ENCODE data around the gene TMEFF2.
A peak's percentile ranks its signal among the peaks of the same experiment; 100 is the strongest.

TMEFF2 gene

DNA sequence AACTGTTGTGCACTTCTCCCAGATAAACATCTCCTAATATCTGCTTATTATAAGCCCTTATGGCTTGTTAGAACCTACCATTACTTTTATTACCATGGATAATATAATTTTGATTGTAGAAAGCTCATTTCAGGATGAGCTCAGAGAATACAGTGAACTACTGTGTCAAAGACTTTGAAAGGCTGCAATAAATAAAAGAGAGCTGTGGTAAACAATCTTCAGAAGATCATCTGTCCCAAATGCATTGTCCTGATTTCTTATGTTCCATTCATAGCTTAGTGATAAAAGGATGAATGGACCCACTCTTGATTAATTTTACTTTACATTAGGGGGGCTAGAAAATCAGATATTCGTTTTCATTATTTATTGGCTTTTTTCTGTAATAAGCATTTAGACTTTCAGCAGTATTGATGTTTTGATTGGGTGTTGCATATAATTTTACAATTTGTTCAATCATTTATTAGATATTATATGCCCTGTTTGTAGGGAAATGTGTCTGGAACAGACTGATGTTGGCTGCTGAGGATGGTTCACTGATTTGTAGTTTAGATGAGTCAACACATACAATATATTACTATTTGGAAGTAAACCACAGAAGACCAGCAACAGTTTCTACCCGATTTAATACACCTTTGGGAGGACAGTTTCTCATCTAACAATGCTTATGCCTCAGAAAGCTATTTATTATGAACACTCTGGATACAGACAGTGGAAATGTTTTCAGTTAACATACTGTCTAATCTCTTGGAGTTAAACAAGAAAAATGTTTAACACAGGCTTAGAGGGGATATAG lies 147.2 kb downstream of the TMEFF2 start:
- Histone ChIP-seq H3K4me1 (ENCODE audit: control insufficient read depth, insufficient read depth, low read length) (no peaks in the 10 kb centered on the region), H3K36me3 (ENCODE audit: control insufficient read depth, insufficient read depth, low read length) (no peaks in the 10 kb centered on the region), H3K4me3 (ENCODE audit: low read length) (no peak overlapping the region), H3K27me3 (ENCODE audit: control insufficient read depth, insufficient read depth, low read length) (no peaks in the 10 kb centered on the region), H3K9me3 (ENCODE audit: control insufficient read depth, insufficient read depth, low read length) (no peaks in the 10 kb centered on the region), H3K27ac (ENCODE audit: low read length) (no peak overlapping the region)
- no peak for DNase-seq (ENCODE audit: low read depth, low spot score)
- no CpG with 5 or more reads among the region's 2 CpGs for WGBS (ENCODE audit: insufficient coverage, insufficient read length)

DNA sequence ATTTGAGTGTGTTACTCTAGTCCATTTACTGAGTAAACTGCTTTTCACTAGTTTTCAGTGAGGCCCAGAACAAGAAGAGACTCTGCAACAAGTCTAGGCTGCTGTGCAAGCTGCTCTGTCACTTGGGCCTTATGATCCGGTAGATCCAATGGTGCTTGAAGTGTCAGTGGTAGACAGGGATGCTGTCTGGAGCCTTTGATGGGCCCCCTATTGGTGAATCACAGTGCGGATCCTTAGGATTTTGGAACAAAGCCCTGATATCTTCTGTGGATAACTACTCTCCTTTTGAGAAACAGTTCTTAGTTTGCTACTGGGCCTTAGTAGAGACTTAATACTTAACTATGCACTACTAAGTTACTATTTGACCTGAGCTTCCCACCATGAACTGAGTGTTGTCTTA lies 150.2 kb downstream of the TMEFF2 start:
- Histone ChIP-seq H3K9me3 (ENCODE audit: control insufficient read depth, insufficient read depth, low read length) (no peaks in the 10 kb centered on the region), H3K4me1 (ENCODE audit: control insufficient read depth, insufficient read depth, low read length) (no peaks in the 10 kb centered on the region), H3K4me3 (ENCODE audit: low read length) (no peak overlapping the region), H3K27ac (ENCODE audit: low read length) (no peak overlapping the region), H3K36me3 (ENCODE audit: control insufficient read depth, insufficient read depth, low read length) (no peaks in the 10 kb centered on the region), H3K27me3 (ENCODE audit: control insufficient read depth, insufficient read depth, low read length) (no peaks in the 10 kb centered on the region)
- WGBS (ENCODE audit: insufficient coverage, insufficient read length), result no CpG with 5 or more reads among the region's 2 CpGs
- no peak for DNase-seq (ENCODE audit: low read depth, low spot score)

DNA sequence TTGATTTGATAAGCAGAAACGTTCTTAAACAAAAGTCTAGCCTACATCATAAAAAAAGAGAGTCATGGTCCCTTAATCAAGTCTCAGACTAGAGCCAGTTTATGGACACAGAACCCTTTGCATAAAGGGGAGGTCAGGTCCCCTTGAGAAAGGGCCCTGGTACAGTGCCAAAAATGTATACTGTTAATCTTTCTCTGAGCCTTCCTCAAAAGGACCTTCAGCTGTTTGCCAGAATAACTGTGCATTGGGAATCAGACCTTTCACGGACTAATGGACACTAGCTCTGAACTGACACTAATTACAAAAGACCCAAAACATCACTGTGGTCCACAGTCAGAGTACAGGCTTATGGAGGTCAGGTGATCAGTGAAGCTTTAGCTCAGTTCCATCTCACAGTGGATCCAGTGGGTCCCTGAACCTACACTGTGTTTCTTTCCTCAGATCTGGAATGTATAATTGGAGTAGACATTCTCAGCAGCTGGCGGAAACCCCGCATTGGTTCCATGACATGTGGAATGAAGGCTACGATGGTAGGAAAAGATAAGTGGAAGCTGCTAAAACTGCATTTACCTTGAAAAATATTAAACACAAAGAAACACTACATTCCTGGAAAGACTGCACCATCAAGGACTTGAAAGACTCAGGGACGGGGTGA lies 151.4 kb downstream of the TMEFF2 start:
- H3K27me3 ChIP-seq (ENCODE audit: control insufficient read depth, insufficient read depth, low read length), result no peaks in the 10 kb centered on the region
- H3K9me3 ChIP-seq (ENCODE audit: control insufficient read depth, insufficient read depth, low read length), result no peaks in the 10 kb centered on the region
- no peak overlapping the region for H3K4me3 ChIP-seq (ENCODE audit: low read length)
- DNase-seq (ENCODE audit: low read depth, low spot score), result no peak
- no peaks in the 10 kb centered on the region for H3K36me3 ChIP-seq (ENCODE audit: control insufficient read depth, insufficient read depth, low read length)
- H3K27ac ChIP-seq (ENCODE audit: low read length), result no peak overlapping the region
- no peaks in the 10 kb centered on the region for H3K4me1 ChIP-seq (ENCODE audit: control insufficient read depth, insufficient read depth, low read length)
- no CpG with 5 or more reads among the region's 6 CpGs for WGBS (ENCODE audit: insufficient coverage, insufficient read length)

DNA sequence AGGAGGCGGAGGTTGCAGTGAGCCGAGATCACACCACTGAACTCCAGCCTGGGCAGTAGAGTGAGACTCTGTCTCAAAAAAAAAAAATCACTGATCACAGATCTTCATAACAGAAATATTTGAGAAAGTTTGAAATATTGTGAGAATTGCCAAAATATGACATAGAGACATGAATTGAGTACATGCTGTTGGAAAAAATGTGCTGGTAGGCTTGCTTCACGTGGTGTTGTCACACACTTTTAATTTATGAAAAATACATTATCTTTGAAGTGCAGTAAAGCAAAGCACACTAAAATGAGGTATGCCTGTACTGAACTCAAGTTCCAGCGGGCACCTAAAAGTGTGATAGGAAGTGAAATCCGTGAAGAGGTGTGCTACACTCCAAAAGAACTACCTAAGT lies 152.6 kb downstream of the TMEFF2 start:
- no peak for DNase-seq (ENCODE audit: low read depth, low spot score)
- Histone ChIP-seq H3K9me3 (ENCODE audit: control insufficient read depth, insufficient read depth, low read length) (no peaks in the 10 kb centered on the region), H3K27ac (ENCODE audit: low read length) (no peak overlapping the region), H3K36me3 (ENCODE audit: control insufficient read depth, insufficient read depth, low read length) (no peaks in the 10 kb centered on the region), H3K4me1 (ENCODE audit: control insufficient read depth, insufficient read depth, low read length) (no peaks in the 10 kb centered on the region), H3K27me3 (ENCODE audit: control insufficient read depth, insufficient read depth, low read length) (no peaks in the 10 kb centered on the region), H3K4me3 (ENCODE audit: low read length) (no peak overlapping the region)
- no CpG with 5 or more reads among the region's 5 CpGs for WGBS (ENCODE audit: insufficient coverage, insufficient read length)

DNA sequence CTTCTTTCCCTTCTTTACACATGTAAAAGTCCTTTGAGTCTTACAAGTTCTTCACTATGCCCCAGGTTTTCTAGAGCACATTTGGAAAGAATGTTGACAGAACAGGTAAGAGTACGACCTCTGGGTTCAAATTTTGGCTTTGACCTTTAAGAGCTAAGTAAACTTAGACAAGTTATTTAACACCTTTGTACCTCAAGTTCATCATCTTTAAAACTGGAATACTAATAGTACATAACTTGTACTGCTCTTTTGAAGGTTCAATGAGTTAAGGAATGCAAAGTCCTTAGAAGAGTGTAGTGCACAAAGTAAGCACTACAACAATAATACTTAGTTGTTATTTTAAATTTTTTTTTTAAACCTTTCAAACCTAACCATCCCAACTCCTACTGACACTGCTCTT lies 156.6 kb downstream of the TMEFF2 start:
- WGBS (ENCODE audit: insufficient coverage, insufficient read length), result no CpG with 5 or more reads among the region's 1 CpG
- H3K27ac ChIP-seq (ENCODE audit: low read length), result no peak overlapping the region
- no peaks in the 10 kb centered on the region for H3K9me3 ChIP-seq (ENCODE audit: control insufficient read depth, insufficient read depth, low read length)
- no peaks in the 10 kb centered on the region for H3K27me3 ChIP-seq (ENCODE audit: control insufficient read depth, insufficient read depth, low read length)
- H3K36me3 ChIP-seq (ENCODE audit: control insufficient read depth, insufficient read depth, low read length), result no peaks in the 10 kb centered on the region
- no peak for DNase-seq (ENCODE audit: low read depth, low spot score)
- no peak overlapping the region for H3K4me3 ChIP-seq (ENCODE audit: low read length)
- H3K4me1 ChIP-seq (ENCODE audit: control insufficient read depth, insufficient read depth, low read length), result no peaks in the 10 kb centered on the region

DNA sequence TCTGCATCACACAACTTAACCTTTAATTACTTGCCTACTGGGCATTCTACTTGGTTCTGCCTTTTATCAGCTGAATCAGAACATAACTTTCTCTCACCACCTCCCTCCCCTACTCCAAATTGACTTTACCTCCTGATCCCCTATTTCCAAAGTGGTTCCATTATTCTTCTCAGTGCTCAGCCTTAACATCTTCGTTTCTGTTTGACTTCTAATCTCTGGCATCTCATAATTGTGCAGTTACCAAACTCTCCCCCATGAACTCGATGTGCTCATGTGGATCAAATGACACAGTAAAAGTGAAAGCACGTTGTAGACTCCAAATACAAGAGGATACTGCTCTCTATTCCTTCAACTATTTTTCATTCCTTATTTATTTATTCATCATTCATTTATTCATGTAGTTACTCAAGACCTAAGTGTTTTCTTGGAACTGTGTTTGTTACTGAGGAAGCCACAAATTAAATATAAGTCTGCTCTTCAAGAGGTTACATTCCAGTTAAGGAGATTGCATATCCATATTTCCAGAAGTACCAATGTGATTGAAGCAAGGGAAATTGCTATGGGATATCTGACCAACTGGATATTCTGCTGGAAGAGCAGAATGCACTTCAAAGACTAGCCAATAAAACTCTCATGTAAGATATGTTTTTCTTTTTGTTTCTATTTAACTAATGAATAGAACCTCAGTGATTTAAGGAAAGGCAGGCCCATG lies 158.8 kb downstream of the TMEFF2 start:
- no peaks in the 10 kb centered on the region for H3K27me3 ChIP-seq (ENCODE audit: control insufficient read depth, insufficient read depth, low read length)
- no peak overlapping the region for H3K4me3 ChIP-seq (ENCODE audit: low read length)
- WGBS (ENCODE audit: insufficient coverage, insufficient read length), result no CpG with 5 or more reads among the region's 3 CpGs
- DNase-seq (ENCODE audit: low read depth, low spot score), result no peak
- no peaks in the 10 kb centered on the region for H3K36me3 ChIP-seq (ENCODE audit: control insufficient read depth, insufficient read depth, low read length)
- H3K27ac ChIP-seq (ENCODE audit: low read length), result no peak overlapping the region
- H3K9me3 ChIP-seq (ENCODE audit: control insufficient read depth, insufficient read depth, low read length), result no peaks in the 10 kb centered on the region
- H3K4me1 ChIP-seq (ENCODE audit: control insufficient read depth, insufficient read depth, low read length), result no peaks in the 10 kb centered on the region

DNA sequence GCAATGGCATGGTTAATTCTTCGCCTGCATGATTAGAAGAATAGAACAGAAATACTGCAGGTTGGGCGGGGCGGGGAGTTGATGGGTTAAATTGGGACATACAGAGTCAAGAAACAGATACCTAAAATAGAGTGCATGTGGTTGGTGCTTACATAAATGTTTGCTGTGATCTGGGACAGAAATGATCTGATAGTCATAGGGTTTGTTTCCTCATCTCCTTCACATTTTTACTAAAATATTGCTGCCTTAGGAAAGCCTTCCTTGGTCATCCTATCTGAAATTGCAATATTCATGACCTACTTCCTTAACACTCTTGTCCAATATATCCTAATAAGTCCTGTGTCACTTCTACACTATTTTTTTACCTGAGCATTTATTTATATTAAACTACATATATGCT lies 163.9 kb downstream of the TMEFF2 start:
- Histone ChIP-seq H3K27me3 (ENCODE audit: control insufficient read depth, insufficient read depth, low read length) (no peaks in the 10 kb centered on the region), H3K4me1 (ENCODE audit: control insufficient read depth, insufficient read depth, low read length) (no peaks in the 10 kb centered on the region; the same call in 1 of the 2 replicates), H3K9me3 (ENCODE audit: control insufficient read depth, insufficient read depth, low read length) (no peaks in the 10 kb centered on the region), H3K36me3 (ENCODE audit: control insufficient read depth, insufficient read depth, low read length) (no peaks in the 10 kb centered on the region), H3K4me3 (ENCODE audit: low read length) (no peak overlapping the region), H3K27ac (ENCODE audit: low read length) (no peak overlapping the region)
- no CpG with 5 or more reads among the region's 3 CpGs for WGBS (ENCODE audit: insufficient coverage, insufficient read length)
- DNase-seq (ENCODE audit: low read depth, low spot score), result no peak

DNA sequence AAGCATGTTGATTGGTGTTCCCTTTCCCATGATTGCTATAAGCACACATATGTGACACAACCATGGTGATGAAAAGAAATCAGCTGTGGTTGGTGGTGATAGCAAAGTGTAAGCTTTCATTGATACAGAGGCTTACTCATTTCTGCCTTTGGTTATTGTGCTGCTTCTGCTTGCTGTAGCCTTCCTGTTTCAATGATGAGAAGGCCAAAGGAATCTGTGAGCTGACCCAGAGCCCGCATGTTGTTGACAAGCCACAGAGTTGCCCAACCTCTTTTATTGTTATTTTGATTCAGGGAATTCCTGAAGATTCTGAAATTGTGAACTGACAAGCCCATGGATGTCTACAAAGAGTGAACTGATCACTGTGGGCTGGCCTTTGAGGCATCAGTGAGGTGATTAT lies 164.4 kb downstream of the TMEFF2 start:
- WGBS (ENCODE audit: insufficient coverage, insufficient read length), result no CpG with 5 or more reads among the region's 1 CpG

DNA sequence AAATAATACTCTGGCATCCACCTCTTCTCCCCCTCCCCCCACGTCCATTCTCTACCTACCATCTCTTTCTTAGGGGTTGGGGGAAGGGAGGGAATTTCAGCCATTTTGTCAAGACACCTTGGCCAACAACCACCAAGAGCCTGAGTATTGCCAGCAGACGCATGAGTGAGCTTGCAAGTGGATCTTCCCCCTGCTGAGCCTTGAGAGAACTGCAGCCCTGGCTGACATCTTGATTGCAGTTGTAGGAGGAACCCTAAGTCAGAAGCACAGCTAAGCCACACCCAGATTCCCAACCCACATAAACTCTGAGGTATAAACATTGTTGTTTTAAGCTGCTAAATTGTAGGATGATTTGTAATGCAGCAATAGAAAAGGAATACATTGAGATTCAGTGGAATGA lies 165.6 kb downstream of the TMEFF2 start:
- Histone ChIP-seq H3K27me3 (ENCODE audit: control insufficient read depth, insufficient read depth, low read length) (no peaks in the 10 kb centered on the region), H3K4me3 (ENCODE audit: low read length) (no peak overlapping the region), H3K4me1 (ENCODE audit: control insufficient read depth, insufficient read depth, low read length) (no peaks in the 10 kb centered on the region; the same call in 1 of the 2 replicates), H3K36me3 (ENCODE audit: control insufficient read depth, insufficient read depth, low read length) (no peaks in the 10 kb centered on the region), H3K9me3 (ENCODE audit: control insufficient read depth, insufficient read depth, low read length) (no peaks in the 10 kb centered on the region), H3K27ac (ENCODE audit: low read length) (no peak overlapping the region)
- peak; percentile 55 for DNase-seq (ENCODE audit: low read depth, low spot score)
- no CpG with 5 or more reads among the region's 2 CpGs for WGBS (ENCODE audit: insufficient coverage, insufficient read length)

More for the DNA sequence above, 164.4 kb downstream of the TMEFF2 start:
- Histone ChIP-seq H3K36me3 (ENCODE audit: control insufficient read depth, insufficient read depth, low read length) (no peaks in the 10 kb centered on the region), H3K4me3 (ENCODE audit: low read length) (no peak overlapping the region), H3K4me1 (ENCODE audit: control insufficient read depth, insufficient read depth, low read length) (no peaks in the 10 kb centered on the region; the same call in 1 of the 2 replicates), H3K27me3 (ENCODE audit: control insufficient read depth, insufficient read depth, low read length) (no peaks in the 10 kb centered on the region), H3K9me3 (ENCODE audit: control insufficient read depth, insufficient read depth, low read length) (no peaks in the 10 kb centered on the region), H3K27ac (ENCODE audit: low read length) (no peak overlapping the region)
- no peak for DNase-seq (ENCODE audit: low read depth, low spot score)

DNA sequence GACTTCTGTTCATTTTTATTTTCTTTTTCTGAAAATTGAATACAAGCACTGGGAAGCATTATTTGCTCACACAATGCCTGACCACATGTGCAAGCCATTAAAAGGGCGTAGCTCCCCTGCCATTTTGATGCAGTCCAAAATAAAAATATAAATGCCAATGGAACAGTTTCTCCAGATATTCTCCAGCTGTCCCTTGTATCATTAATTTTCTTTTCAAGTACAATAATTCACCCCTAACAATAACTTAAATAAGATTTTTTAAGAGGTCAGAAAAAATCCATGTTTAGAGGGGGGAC lies 168.0 kb downstream of the TMEFF2 start:
- no peak for DNase-seq (ENCODE audit: low read depth, low spot score)
- Histone ChIP-seq H3K36me3 (ENCODE audit: control insufficient read depth, insufficient read depth, low read length) (no peaks in the 10 kb centered on the region), H3K27ac (ENCODE audit: low read length) (no peak overlapping the region), H3K4me3 (ENCODE audit: low read length) (no peak overlapping the region), H3K4me1 (ENCODE audit: control insufficient read depth, insufficient read depth, low read length) (no peaks in the 10 kb centered on the region; the same call in 1 of the 2 replicates), H3K27me3 (ENCODE audit: control insufficient read depth, insufficient read depth, low read length) (no peaks in the 10 kb centered on the region), H3K9me3 (ENCODE audit: control insufficient read depth, insufficient read depth, low read length) (no peaks in the 10 kb centered on the region)
- WGBS (ENCODE audit: insufficient coverage, insufficient read length), result no CpG with 5 or more reads among the region's 1 CpG

Measured in iPS DF 6.9 (cell line).